ENCODE data around the gene HSPG2.

The HSPG2 gene

DNA sequence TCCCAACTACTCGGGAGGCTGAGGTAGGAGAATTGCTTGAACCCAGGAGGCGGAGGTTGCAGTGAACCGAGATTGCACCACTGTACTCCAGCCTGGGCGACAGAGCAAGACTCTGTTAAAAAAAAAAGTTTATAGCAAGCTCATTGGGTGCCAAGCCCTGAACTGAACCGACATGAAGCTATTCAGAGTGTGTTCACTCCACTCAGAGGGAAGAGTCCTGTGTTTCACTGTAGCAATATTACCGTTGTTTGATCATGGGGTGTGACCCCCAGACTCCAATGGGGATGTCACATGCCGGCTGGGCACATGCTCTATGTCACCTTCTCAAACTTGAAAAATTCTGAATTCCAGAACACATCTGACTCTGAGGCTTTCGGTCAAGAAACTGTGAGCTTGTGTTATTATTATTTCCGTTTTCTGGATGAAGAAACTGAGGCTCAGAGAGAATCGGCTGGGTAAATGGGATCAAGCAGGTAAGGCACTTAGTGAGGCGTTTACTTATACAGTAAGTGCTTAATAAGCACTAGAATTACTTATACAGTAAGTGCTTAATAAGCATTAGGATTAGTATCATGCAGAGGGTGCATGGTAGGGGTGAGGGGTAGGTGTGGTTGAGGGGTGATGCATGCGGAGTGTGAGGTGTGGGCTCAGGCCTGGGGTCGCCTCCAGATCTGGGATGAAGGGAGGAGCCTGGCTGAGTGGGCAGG lies 36.2 kb downstream of the HSPG2 start:
- Histone ChIP-seq H3K18ac (ENCODE audit: low read length) (peak overlapping the region; percentile 78), H2AK5ac (ENCODE audit: low read length) (peak overlapping the region; percentile 5), H3K23ac (ENCODE audit: low read length) (no peak overlapping the region), H3K27me3 (ENCODE audit: insufficient read depth, low read length) (no peaks in the 10 kb centered on the region), H3K9me3 (ENCODE audit: insufficient read depth, low read depth, low read length) (no peaks in the 10 kb centered on the region), H3K14ac (ENCODE audit: low read length) (peak overlapping the region; percentile 10), H3K27ac (ENCODE audit: low read depth, low read length) (peak overlapping the region; percentile 97), H2BK120ac (ENCODE audit: insufficient read depth, low read length, poor library complexity) (peak overlapping the region; percentile 99), H3K36me3 (ENCODE audit: control insufficient read depth in 1 of 2, insufficient read depth in 2 of 2, low read length in 2 of 2) (peaks cover 7 to 13% of the 10 kb centered on the region in 2 experiments), H3K4me3 (ENCODE audit: low read depth, low read length) (no peak overlapping the region), H2BK5ac (ENCODE audit: low read depth, low read length, poor library complexity) (peak overlapping the region; percentile 60), H3K4me2 (ENCODE audit: low read length) (no peak overlapping the region), H3K4ac (ENCODE audit: low read depth, low read length) (peak overlapping the region; percentile 21), H2BK12ac (ENCODE audit: low read length) (peak overlapping the region; percentile 68), H4K12ac (ENCODE audit: low read depth, low read length) (no peak overlapping the region), H4K8ac (ENCODE audit: low read depth, low read length) (peak overlapping the region; percentile 10), H3K9ac (ENCODE audit: low read length) (peak overlapping the region; percentile 15), H3K79me1 (ENCODE audit: low read length) (peaks cover 65% of the 10 kb centered on the region), H3K4me1 (ENCODE audit: control insufficient read depth in 1 of 2, insufficient read depth in 2 of 2, low read length in 2 of 2) (peaks cover 70 to 81% of the 10 kb centered on the region in 2 experiments), H2AFZ (ENCODE audit: insufficient read depth, low read length, poor library complexity) (no peak overlapping the region), H3K79me2 (ENCODE audit: control insufficient read depth, insufficient read depth, low read length, poor library complexity) (peaks cover 17% of the 10 kb centered on the region), H4K91ac (ENCODE audit: low read depth, low read length) (peak overlapping the region; percentile 90)
- DNase-seq: no peak
- WGBS (ENCODE audit: extremely low coverage, insufficient coverage, insufficient read length): no CpG with 5 or more reads among the region's 13 CpGs

DNA sequence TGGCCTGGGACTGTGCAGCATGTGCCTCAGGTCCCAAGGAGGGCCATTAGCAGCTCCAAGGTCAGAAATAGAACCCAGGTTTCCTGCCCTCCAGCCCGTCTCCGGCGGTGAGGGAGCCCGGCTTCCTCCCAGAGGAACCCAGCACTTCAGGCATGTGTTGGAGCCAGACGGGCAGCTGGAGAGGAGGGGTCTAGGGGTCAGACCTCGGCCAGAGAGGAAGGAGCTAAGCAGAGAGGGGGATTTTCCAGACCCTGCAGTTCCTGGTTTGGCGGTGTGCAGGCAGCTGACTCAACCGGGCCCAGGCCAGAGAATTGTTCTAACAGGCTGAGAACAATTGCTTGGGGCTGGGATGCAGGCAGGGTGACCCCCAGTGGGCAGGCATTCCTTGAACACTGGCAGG lies 37.1 kb downstream of the HSPG2 start:
- H3K79me1 ChIP-seq (ENCODE audit: low read length): peaks cover 58% of the 10 kb centered on the region
- peak overlapping the region; percentile 97 for H3K27ac ChIP-seq (ENCODE audit: low read depth, low read length)
- WGBS (ENCODE audit: extremely low coverage, insufficient coverage, insufficient read length): no CpG with 5 or more reads among the region's 8 CpGs

DNA sequence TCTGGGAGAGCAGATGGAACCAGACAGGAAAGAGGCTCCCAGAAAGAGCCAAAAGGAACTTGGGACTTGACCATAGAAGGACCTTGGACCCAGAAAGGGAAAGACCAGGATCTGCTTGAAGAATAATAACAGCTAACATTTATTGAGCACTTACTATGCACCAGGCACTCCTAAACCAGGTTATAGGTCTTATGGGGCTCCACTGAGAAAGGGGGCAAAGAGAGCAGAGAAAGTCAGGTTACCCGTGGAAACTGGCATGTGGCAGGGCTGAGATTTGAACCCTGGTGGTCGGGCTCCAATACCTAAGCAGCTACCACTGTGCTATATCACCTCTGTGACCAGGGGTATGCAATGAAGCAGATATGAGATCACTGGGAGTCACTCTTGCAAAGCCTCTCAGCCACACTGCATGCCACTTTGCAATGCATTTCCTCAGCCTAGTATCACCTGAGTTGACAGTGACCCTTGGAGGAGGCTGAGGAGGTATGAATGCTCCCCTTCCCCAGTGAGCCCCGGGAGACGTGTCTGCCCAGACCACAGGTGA lies 37.8 kb downstream of the HSPG2 start:
- Histone ChIP-seq H3K4ac (ENCODE audit: low read depth, low read length) (peak overlapping the region; percentile 16), H3K27ac (ENCODE audit: low read depth, low read length) (peak overlapping the region; percentile 97)
- no CpG with 5 or more reads among the region's 4 CpGs for WGBS (ENCODE audit: extremely low coverage, insufficient coverage, insufficient read length)

More for the DNA sequence above, 37.1 kb downstream of the HSPG2 start:
- no peak overlapping the region for H3K4me3 ChIP-seq (ENCODE audit: low read depth, low read length)
- peak overlapping the region; percentile 66 for H2BK120ac ChIP-seq (ENCODE audit: insufficient read depth, low read length, poor library complexity)
- H3K27me3 ChIP-seq (ENCODE audit: insufficient read depth, low read length): no peaks in the 10 kb centered on the region
- H3K4me2 ChIP-seq (ENCODE audit: low read length): peak overlapping the region; percentile 2
- peak overlapping the region; percentile 78 for H2BK12ac ChIP-seq (ENCODE audit: low read length)
- peak overlapping the region; percentile 16 for H3K4ac ChIP-seq (ENCODE audit: low read depth, low read length)
- no peaks in the 10 kb centered on the region for H3K9me3 ChIP-seq (ENCODE audit: insufficient read depth, low read depth, low read length)
- peak overlapping the region; percentile 90 for H4K91ac ChIP-seq (ENCODE audit: low read depth, low read length)
- H4K8ac ChIP-seq (ENCODE audit: low read depth, low read length): peak overlapping the region; percentile 45
- no peak overlapping the region for H3K9ac ChIP-seq (ENCODE audit: low read length)
- peaks cover 62 to 77% of the 10 kb centered on the region in 2 experiments for H3K4me1 ChIP-seq (ENCODE audit: control insufficient read depth in 1 of 2, insufficient read depth in 2 of 2, low read length in 2 of 2)
- H2AFZ ChIP-seq (ENCODE audit: insufficient read depth, low read length, poor library complexity): no peak overlapping the region
- H2BK5ac ChIP-seq (ENCODE audit: low read depth, low read length, poor library complexity): peak overlapping the region; percentile 60
- DNase-seq: no peak
- peaks cover 17% of the 10 kb centered on the region for H3K79me2 ChIP-seq (ENCODE audit: control insufficient read depth, insufficient read depth, low read length, poor library complexity)
- H4K12ac ChIP-seq (ENCODE audit: low read depth, low read length): peak overlapping the region; percentile 21
- H2AK5ac ChIP-seq (ENCODE audit: low read length): peak overlapping the region; percentile 56
- no peak overlapping the region for H3K23ac ChIP-seq (ENCODE audit: low read length)
- H3K14ac ChIP-seq (ENCODE audit: low read length): peak overlapping the region; percentile 60
- peaks cover 17 to 22% of the 10 kb centered on the region in 2 experiments for H3K36me3 ChIP-seq (ENCODE audit: control insufficient read depth in 1 of 2, insufficient read depth in 2 of 2, low read length in 2 of 2)
- peak overlapping the region; percentile 77 for H3K18ac ChIP-seq (ENCODE audit: low read length)

DNA sequence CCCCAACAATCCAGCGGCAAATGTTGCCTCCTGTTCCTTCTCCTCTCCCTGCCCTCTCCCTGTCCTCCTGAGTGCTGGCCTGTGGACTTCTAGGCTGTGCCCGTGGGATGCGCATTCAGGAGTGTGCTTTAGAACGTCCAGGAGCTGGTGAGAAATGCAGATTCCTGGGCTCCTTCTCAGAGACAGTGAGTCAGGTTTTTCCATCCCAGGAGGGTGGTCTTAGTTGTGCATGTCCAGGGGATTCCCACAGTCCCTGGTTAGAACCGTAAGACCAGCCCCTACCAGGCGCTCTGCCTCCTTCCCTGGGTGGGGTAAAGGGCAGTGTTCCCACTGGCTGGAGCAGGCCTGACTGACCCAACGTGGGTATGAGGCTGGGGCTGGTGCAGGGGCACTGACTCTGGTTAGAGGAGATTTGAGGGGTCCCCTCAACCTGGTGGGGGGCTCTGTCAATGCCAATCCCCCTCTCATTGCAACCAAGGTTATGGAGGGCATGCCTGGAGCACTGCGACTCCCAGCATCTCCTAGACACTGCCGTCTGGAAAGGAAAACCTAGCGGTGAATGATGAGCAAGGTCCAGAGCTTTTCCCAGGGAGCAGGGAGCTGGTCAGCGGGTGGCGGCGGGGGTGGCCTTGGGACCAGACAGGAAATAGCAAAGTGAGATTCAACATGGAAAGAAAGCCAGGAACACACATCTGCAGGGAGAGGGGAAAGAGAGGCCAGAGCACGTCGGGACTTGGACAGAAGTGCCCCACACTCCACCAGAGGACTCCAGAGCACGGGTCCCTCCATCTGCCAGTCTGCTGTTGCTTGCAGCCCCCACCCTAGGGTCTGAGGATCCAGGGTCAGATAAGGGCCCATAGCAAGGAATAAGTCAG lies 38.5 kb downstream of the HSPG2 start:
- Histone ChIP-seq H2BK5ac (ENCODE audit: low read depth, low read length, poor library complexity) (peak overlapping the region; percentile 63), H3K4me2 (ENCODE audit: low read length) (no peak overlapping the region), H4K12ac (ENCODE audit: low read depth, low read length) (peak overlapping the region; percentile 18), H3K4ac (ENCODE audit: low read depth, low read length) (peak overlapping the region; percentile 75), H3K27me3 (ENCODE audit: insufficient read depth, low read length) (no peaks in the 10 kb centered on the region), H3K9me3 (ENCODE audit: insufficient read depth, low read depth, low read length) (no peaks in the 10 kb centered on the region), H3K79me1 (ENCODE audit: low read length) (peaks cover 50% of the 10 kb centered on the region), H3K9ac (ENCODE audit: low read length) (no peak overlapping the region), H4K8ac (ENCODE audit: low read depth, low read length) (peak overlapping the region; percentile 14), H2AFZ (ENCODE audit: insufficient read depth, low read length, poor library complexity) (peak overlapping the region; percentile 8), H3K4me3 (ENCODE audit: low read depth, low read length) (no peak overlapping the region), H3K36me3 (ENCODE audit: control insufficient read depth in 1 of 2, insufficient read depth in 2 of 2, low read length in 2 of 2) (peaks cover 27 to 35% of the 10 kb centered on the region in 2 experiments), H4K91ac (ENCODE audit: low read depth, low read length) (peak overlapping the region; percentile 81), H2AK5ac (ENCODE audit: low read length) (peak overlapping the region; percentile 55), H3K79me2 (ENCODE audit: control insufficient read depth, insufficient read depth, low read length, poor library complexity) (peaks cover 8% of the 10 kb centered on the region), H3K27ac (ENCODE audit: low read depth, low read length) (peak overlapping the region; percentile 97), H3K23ac (ENCODE audit: low read length) (no peak overlapping the region), H2BK120ac (ENCODE audit: insufficient read depth, low read length, poor library complexity) (peak overlapping the region; percentile 53), H3K18ac (ENCODE audit: low read length) (peak overlapping the region; percentile 51), H3K14ac (ENCODE audit: low read length) (peak overlapping the region; percentile 55), H2BK12ac (ENCODE audit: low read length) (peak overlapping the region; percentile 79), H3K4me1 (ENCODE audit: control insufficient read depth in 1 of 2, insufficient read depth in 2 of 2, low read length in 2 of 2) (peaks cover 50 to 63% of the 10 kb centered on the region in 2 experiments)
- DNase-seq: no peak
- no CpG with 5 or more reads among the region's 16 CpGs for WGBS (ENCODE audit: extremely low coverage, insufficient coverage, insufficient read length)

More for the DNA sequence above, 37.8 kb downstream of the HSPG2 start:
- peak overlapping the region; percentile 81 for H4K91ac ChIP-seq (ENCODE audit: low read depth, low read length)
- peak overlapping the region; percentile 56 for H2AK5ac ChIP-seq (ENCODE audit: low read length)
- H2BK12ac ChIP-seq (ENCODE audit: low read length): peak overlapping the region; percentile 78
- H3K27me3 ChIP-seq (ENCODE audit: insufficient read depth, low read length): no peaks in the 10 kb centered on the region
- no peak for DNase-seq
- no peak overlapping the region for H3K9ac ChIP-seq (ENCODE audit: low read length)
- peak overlapping the region; percentile 21 for H4K12ac ChIP-seq (ENCODE audit: low read depth, low read length)
- peak overlapping the region; percentile 45 for H4K8ac ChIP-seq (ENCODE audit: low read depth, low read length)
- H3K4me2 ChIP-seq (ENCODE audit: low read length): no peak overlapping the region
- H2BK120ac ChIP-seq (ENCODE audit: insufficient read depth, low read length, poor library complexity): peak overlapping the region; percentile 66
- H3K14ac ChIP-seq (ENCODE audit: low read length): peak overlapping the region; percentile 60
- no peak overlapping the region for H3K23ac ChIP-seq (ENCODE audit: low read length)
- H3K36me3 ChIP-seq (ENCODE audit: control insufficient read depth in 1 of 2, insufficient read depth in 2 of 2, low read length in 2 of 2): peaks cover 23 to 29% of the 10 kb centered on the region in 2 experiments
- H3K79me2 ChIP-seq (ENCODE audit: control insufficient read depth, insufficient read depth, low read length, poor library complexity): peaks cover 12% of the 10 kb centered on the region
- peak overlapping the region; percentile 77 for H3K18ac ChIP-seq (ENCODE audit: low read length)
- peak overlapping the region; percentile 37 for H2BK5ac ChIP-seq (ENCODE audit: low read depth, low read length, poor library complexity)
- H3K79me1 ChIP-seq (ENCODE audit: low read length): peaks cover 54% of the 10 kb centered on the region
- H3K9me3 ChIP-seq (ENCODE audit: insufficient read depth, low read depth, low read length): no peaks in the 10 kb centered on the region
- H2AFZ ChIP-seq (ENCODE audit: insufficient read depth, low read length, poor library complexity): no peak overlapping the region
- peaks cover 57 to 71% of the 10 kb centered on the region in 2 experiments for H3K4me1 ChIP-seq (ENCODE audit: control insufficient read depth in 1 of 2, insufficient read depth in 2 of 2, low read length in 2 of 2)
- no peak overlapping the region for H3K4me3 ChIP-seq (ENCODE audit: low read depth, low read length)

All from trophoblast cell (in vitro differentiated cells and primary cell).